Measurements from ENCODE around the gene PRMT2. TPM values are rescaled to one million over a fixed set of nuclear protein-coding genes. Genes with fewer than 3 reads are reported as not detected.

Gene PRMT2
- total RNA-seq, 1 experiment from 2014 or later, result 64.5 TPM

DNA sequence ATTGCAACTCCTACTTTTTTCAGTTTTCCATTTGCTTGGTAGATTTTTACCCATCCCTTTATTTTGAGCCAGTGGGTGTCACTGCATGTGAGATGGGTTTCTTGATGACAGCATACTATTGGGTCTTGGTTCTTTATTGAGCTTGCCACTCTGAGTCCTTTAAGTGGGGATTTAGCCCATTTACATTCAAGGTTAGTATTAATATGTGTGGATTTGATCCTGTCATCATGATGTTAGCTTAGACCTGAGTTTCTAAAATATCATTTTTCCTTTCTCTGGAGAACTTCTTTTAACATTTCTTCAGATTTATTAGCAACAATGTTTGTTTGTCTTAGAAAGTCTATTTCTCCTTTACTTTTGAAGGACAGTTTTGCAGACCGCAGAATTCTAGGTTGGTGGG, 18.8 kb upstream of the PRMT2 start:
- TF ChIP-seq, protein P1, sequence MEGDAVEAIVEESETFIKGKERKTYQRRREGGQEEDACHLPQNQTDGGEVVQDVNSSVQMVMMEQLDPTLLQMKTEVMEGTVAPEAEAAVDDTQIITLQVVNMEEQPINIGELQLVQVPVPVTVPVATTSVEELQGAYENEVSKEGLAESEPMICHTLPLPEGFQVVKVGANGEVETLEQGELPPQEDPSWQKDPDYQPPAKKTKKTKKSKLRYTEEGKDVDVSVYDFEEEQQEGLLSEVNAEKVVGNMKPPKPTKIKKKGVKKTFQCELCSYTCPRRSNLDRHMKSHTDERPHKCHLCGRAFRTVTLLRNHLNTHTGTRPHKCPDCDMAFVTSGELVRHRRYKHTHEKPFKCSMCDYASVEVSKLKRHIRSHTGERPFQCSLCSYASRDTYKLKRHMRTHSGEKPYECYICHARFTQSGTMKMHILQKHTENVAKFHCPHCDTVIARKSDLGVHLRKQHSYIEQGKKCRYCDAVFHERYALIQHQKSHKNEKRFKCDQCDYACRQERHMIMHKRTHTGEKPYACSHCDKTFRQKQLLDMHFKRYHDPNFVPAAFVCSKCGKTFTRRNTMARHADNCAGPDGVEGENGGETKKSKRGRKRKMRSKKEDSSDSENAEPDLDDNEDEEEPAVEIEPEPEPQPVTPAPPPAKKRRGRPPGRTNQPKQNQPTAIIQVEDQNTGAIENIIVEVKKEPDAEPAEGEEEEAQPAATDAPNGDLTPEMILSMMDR (conservative IDR thresholded peaks at IDR 0.05), result no peak
- no peak for TF ChIP-seq EZH2 (IDR thresholded peaks at IDR 0.05; ENCODE audit: low read depth)
- ChIA-PET POLR2A (ENCODE audit: unreplicated experiment) (no interaction called here), CTCF (no interaction called here)
- Histone ChIP-seq H3K4me2 (no peak overlapping the region), H3K79me2 (ENCODE audit: low read depth) (no peaks in the 10 kb centered on the region), H4K20me1 (ENCODE audit: insufficient read depth) (no peaks in the 10 kb centered on the region), H3F3A (ENCODE audit: insufficient read depth, low read depth) (no peaks in the 10 kb centered on the region), H3K9me2 (ENCODE audit: insufficient read depth) (no peaks in the 10 kb centered on the region), H3K27ac (no peak overlapping the region), H3K27me3 (ENCODE audit: insufficient read depth, low read depth) (0 out of 2 replicates have a peak, but pooled peaks cover 2% of the 10 kb centered on the region), H3K4me3 (no peak overlapping the region), H3K36me3 (ENCODE audit: low read depth) (no peaks in the 10 kb centered on the region), H3K9me3 (ENCODE audit: insufficient read depth, low read depth) (no peaks in the 10 kb centered on the region), H2AFZ (no peak overlapping the region), H3K4me1 (replicated peaks; ENCODE audit: insufficient read depth) (no peaks in the 10 kb centered on the region)
- DNase-seq, result no peak
- no TSS peak for BruUV-seq (replicated peaks)
- intact Hi-C loops (cut with micrococcal nuclease; ENCODE audit: unreplicated experiment), result no loop called here

DNA sequence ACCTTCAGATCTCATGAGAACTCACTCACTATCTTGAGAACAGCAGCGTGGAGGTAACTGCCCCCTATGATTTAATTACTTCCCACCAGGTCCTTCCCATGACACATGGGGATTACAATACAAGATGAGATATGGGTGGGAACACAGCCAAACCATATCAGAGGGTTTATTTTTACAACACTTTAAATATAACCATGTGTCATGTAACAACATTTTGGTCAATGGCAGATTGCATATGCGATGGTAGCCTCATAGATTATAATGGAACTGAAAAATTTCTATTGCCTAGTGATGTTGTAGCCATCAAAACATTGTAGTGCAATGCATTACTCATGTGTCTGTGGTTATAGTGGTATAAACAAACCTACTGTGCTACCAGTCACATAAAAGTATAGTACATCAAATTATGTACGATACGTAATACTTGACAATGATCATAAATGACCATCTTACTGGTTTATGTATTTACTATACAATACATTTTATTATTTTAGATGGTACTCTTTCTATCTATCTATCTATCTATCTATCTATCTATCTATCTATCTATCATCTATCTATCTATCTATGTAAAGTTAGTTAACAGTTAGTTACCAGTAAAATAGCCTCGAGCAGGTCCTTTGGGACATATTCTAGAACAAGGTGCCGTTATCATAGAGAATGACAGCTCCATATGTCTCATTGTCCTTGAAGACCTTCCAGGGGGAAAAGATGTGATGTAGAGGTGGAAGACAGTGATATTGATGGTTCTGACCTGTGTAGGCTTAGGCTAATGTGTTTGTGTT, 18.0 kb upstream of the PRMT2 start:
- no peak for DNase-seq
- no peaks in the 10 kb centered on the region for H3K4me1 ChIP-seq (replicated peaks; ENCODE audit: insufficient read depth)
- H3K9me3 ChIP-seq (ENCODE audit: insufficient read depth, low read depth), result no peaks in the 10 kb centered on the region
- no TSS peak for BruUV-seq (replicated peaks)
- H3K4me2 ChIP-seq, result no peak overlapping the region
- no peak overlapping the region for H2AFZ ChIP-seq
- POLR2A ChIA-PET (ENCODE audit: unreplicated experiment), result no interaction called here
- H3K9me2 ChIP-seq (ENCODE audit: insufficient read depth), result no peaks in the 10 kb centered on the region
- H3K27me3 ChIP-seq (ENCODE audit: insufficient read depth, low read depth), result 0 out of 2 replicates have a peak, but pooled peaks cover 2% of the 10 kb centered on the region
- no peaks in the 10 kb centered on the region for H3K36me3 ChIP-seq (ENCODE audit: low read depth)
- CTCF ChIA-PET, result no interaction called here
- no peak overlapping the region for H3K27ac ChIP-seq
- no peak for TF ChIP-seq EZH2 (IDR thresholded peaks at IDR 0.05; ENCODE audit: low read depth)
- TF ChIP-seq, protein P1 (conservative IDR thresholded peaks at IDR 0.05), result no peak
- intact Hi-C loops (cut with micrococcal nuclease; ENCODE audit: unreplicated experiment), result no loop called here
- H3K79me2 ChIP-seq (ENCODE audit: low read depth), result no peaks in the 10 kb centered on the region
- no peaks in the 10 kb centered on the region for H4K20me1 ChIP-seq (ENCODE audit: insufficient read depth)
- H3F3A ChIP-seq (ENCODE audit: insufficient read depth, low read depth), result no peaks in the 10 kb centered on the region
- H3K4me3 ChIP-seq, result no peak overlapping the region

DNA sequence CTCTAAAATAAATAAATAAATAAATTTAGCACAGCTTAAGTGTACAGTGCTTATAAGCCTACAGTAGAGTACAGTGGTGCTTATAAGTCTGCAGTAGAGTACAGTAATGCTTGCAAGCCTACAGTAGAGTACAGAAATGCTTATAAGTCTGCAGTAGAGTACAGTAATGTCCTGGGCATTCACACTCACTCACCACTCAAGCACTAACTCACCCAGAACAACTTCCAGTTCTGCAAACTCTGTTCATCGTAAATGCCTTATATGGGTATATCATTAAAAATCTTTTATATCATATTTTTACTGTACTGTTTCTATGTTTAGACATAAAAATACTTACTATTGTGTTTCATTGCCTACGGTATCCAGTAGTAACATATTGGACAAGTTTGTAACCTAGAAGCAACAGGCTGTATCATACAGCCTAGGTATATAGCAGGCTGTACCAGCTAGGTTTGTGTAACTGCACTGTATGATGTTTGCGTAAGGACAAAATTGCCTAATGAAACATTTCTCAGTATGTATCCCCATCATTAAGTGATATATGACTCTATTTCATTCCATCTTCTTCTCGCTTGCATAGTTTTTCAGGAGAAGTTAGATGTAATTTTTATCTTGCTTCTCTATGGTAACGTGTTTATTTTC, 16.6 kb upstream of the PRMT2 start:
- no peak overlapping the region for H3K4me3 ChIP-seq
- no peaks in the 10 kb centered on the region for H3K9me3 ChIP-seq (ENCODE audit: insufficient read depth, low read depth)
- TF ChIP-seq, protein P1 (conservative IDR thresholded peaks at IDR 0.05), result no peak
- TF ChIP-seq EZH2 (IDR thresholded peaks at IDR 0.05; ENCODE audit: low read depth), result no peak
- no peak overlapping the region for H3K4me2 ChIP-seq
- H2AFZ ChIP-seq, result no peak overlapping the region
- H3K79me2 ChIP-seq (ENCODE audit: low read depth), result no peaks in the 10 kb centered on the region
- 0 out of 2 replicates have a peak, but pooled peaks cover 2% of the 10 kb centered on the region for H3K27me3 ChIP-seq (ENCODE audit: insufficient read depth, low read depth)
- no peak overlapping the region for H3K27ac ChIP-seq
- no peaks in the 10 kb centered on the region for H3K4me1 ChIP-seq (replicated peaks; ENCODE audit: insufficient read depth)
- no peak for DNase-seq
- intact Hi-C loops (cut with micrococcal nuclease; ENCODE audit: unreplicated experiment), result no loop called here
- H3F3A ChIP-seq (ENCODE audit: insufficient read depth, low read depth), result no peaks in the 10 kb centered on the region
- ChIA-PET CTCF (no interaction called here), POLR2A (ENCODE audit: unreplicated experiment) (interaction anchor here (0.6 kb wide), 1 partner anchor 435 kb away, joined by 44 read pairs; no protein-coding TSS in a partner anchor)
- no peaks in the 10 kb centered on the region for H4K20me1 ChIP-seq (ENCODE audit: insufficient read depth)
- BruUV-seq (replicated peaks), result no TSS peak
- no peaks in the 10 kb centered on the region for H3K9me2 ChIP-seq (ENCODE audit: insufficient read depth)
- H3K36me3 ChIP-seq (ENCODE audit: low read depth), result no peaks in the 10 kb centered on the region
